Effector CD8-positive, alpha-beta T cell (primary cell): ENCODE measurements around the gene DHRSX.
"Not testable (repeated sequence)": the region's sequence is repeated elsewhere in the genome, so short reads cannot be mapped to it uniquely, and the experiment has no call there.

ENCODE experiments used
- DNase-seq: peaks from one replicate; lab custom pipeline; 2025; lab: John Stamatoyannopoulos, UW

DHRSX gene

DNA sequence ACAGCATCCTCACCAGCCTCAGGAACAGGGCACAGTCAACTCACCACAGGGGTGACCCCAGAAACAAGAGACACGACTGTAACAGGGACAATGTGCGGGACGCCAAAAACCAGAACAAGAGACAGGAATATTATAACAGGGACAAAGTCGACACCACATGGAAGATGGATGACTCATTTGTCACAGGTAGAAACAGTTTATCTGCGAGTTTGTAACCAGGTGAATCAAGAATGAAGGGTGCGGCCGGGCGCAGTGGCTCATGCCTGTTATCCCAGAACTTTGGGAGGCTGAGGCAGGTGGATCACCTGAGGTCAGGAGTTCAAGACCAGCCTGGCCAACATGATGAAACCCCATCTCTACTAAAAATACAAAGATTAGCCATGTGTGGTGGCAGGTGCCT lies 44.7 kb downstream of the DHRSX start:
- DNase-seq = not testable (repeated sequence)

DNA sequence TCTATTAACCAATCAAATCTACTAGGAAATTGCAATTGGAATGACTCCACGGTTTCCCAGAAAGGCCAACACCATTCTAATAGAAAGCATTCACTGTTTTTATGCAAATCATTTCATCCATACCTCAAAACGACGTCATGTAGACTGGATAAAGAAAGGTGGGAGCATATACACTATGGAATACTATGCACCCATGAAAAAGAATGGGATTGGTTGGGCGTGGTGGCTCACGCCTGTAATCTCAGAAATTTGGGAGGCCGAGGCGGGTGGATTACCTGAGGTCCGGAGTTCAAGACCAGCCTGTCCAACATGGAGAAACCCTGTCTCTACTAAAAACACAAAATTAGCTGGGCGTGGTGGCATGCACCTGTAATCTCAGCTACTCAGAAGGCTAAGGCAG lies 46.2 kb downstream of the DHRSX start:
- not testable (repeated sequence) for DNase-seq

DNA sequence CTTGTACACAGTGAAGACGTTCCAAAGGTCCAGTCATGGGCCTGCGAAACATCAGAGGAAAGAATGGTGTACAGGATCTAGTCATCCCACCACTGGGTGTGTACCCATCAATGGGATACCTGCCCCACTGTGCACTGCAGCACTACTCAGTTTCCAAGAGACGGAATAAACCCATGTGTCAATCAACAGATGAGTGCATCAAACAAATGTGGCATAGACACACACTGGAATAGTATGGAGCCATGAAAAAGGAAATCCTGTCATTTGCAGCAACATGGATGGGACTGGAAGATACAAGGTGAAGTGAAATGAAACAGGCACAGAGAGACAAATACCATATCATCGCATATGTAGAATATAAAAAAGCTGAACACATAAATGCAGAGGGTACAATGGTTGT lies 48.0 kb downstream of the DHRSX start:
- no peak for DNase-seq

DNA sequence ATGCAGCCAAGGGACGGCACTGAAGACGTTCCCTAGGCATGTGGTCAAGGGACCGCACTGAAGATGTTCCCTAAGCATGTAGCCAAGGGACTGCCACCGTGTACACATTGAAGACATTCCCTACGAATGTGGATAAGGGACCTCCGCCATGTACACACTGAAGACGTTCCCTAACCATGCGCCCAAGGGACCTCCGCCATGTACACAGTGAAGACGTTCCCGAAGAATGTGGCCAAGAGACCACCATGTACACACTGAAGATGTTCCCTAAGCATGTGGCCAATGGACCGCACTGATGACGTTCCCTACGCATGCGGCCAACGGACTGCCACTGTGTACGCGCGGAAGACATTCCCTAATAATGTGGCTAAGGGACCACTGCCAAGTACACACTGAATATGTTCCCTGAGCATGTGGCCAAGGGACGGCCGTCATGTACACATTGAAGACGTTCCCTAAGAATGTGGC lies 48.4 kb downstream of the DHRSX start:
- no peak for DNase-seq

DNA sequence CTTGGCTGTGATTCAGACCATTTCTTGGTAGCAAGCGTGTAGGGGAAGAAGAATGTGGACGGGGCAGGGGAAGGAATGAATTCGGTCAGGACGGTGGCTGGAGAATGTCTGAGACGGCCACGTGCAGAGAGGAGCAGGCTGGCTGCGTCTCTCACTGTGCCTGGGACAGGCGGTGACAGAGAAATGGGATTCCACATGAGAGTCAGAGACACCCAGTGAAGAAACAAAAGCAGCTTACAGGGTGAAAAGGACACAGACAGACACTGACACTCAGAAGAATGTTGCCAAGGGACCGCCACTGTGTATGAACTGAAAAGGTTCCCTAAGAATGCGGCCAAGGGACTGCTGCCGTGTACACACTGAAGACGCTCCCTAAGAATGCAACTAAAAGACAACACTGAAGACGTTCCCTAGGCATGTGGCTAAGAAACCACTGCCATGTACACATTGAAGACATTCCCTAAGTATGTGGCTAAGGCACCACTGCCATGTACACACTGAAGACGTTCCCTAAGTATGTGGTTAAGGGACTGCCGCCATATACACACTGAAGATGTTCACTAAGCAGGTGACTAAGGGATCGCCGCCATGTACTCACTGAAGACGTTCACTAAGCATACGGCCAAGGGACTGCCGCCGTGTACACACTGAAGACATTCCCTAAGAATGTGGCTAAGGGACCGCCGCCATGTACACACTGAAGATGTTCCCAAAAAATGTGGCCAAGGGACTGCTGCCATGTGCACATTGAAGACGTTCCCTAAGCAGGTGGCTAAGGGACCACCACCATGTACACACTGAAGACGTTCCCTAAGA lies 49.1 kb downstream of the DHRSX start:
- DNase-seq = no peak

DNA sequence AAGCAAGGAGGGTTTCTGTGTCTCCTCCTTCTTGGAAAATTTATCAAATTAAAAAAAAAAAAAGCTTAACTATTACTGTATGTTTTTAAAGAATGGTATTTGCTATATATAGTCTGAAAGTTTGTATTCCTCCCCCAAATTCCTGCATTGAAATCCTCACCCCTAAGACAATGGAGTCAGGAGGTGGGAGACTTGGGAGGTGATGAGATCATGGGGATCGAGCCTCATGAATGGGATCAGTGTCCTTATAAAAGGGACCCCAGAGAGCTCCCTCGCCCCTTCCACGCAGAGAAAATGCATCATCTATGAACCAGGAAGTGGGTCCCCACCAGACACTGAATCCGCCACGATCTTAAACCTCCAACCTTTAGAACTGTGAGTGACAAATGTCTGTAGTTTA lies 50.1 kb downstream of the DHRSX start:
- DNase-seq = no peak

DNA sequence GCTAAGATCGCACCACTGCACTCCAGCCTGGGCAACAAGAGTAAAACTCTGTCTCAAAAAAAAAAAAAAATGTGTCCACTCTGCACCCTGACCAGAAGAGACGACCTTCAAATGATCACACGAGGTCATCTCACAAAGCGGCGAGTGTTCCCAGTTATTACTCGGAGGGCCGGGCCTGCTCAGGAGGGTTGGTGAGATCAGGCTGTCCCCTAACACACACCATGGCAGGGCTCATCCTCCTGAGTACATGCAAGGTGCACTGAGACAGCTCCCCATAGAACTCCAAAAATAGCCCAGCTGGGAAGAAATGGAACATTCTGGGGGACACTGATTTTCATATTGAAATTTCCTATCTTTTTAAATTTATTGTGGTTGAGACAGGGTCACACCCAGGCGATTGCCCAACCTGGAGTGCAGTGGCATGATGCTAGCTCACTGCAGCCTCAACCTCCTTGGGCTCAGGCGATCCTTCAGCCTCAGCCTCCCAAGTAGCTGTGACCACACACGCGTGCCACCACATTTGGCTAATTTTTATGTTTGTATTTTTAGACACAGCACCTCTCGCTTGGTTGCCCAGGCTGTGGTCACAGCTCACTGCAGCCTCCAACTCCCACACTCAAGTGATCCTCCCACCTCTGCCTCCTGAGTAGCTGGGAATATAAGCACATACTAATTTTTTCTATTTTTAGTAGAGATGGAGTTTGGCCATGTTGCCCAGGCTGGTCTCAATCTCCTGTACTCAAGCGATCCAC lies 51.5 kb downstream of the DHRSX start:
- DNase-seq = no peak

DNA sequence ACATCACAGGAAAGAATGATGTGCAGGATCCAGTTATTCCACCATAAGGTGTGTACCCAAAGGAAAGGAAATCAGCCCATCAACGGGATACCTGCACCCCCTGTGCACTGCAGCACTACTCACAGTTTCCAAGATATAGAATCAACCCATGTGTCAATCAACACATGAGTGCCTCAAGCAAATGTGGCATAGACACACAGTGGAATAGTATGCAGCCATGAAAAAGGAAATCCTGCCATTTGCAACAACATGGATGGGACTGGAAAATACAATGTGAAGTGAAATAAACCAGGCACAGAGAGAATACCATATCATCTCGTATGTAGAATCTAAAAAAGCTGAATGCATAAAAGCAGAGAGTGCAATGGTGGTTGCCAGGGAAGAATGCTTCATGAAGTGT lies 53.3 kb downstream of the DHRSX start:
- no peak for DNase-seq

DNA sequence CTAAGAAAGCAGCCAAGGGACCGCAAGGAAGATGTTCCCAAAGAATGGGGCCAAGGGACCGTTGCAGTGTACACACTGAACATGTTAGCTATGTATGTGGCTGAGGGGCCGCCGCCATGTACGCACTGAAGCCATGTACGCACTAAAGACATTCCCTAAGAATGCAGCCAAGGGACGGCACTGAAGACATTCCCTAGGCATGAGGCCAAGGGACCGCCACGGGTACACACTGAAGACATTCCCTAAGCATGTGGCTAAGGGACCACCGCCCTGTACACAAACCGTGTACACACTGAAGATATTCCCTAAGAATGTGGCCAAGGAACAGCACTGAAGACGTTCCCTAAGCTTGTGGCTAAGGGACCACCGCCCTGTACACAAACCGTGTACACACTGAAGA lies 54.0 kb downstream of the DHRSX start:
- no peak for DNase-seq

DNA sequence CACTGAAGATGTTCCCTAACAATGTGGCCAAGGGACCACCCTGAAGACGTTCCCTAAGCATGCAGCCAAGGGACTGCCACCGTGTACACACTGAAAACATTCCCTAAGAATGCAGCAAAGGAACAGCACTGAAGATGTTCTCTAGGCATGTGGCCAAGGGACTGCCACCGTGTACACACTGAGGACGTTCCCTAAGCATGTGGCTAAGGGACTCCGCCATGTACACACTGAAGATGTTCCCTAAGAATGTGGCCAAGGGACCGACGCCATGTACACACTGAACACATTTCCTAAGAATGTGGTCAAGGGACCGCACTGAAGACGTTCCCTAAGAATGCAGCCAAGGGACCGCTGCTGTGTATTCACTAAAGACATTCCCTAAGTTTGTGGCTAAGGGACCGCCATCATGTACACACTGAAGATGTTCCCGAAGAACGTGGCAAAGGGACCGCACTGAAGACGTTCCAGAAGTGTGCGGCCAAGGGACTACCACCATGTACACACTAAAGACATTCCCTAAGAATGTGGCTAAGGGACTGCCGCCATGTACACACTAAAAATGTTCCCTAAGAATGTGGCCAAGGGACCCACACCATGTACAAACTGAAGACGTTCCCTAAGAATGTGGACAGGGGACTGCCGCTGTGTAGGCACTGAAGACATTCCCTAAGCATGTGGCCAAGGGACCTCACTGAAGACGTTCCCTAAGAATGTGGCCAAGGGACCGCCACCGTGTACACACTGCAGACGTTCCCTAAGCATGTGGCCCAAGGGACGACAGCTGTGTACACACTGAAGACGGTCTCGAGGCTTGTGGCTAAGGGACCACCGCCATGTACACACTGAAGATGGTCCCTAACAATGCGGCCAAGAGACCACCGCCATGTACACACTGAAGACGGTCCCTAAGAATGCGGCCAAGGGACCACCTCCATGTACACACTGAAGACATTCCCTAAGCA lies 54.8 kb downstream of the DHRSX start:
- no peak for DNase-seq

DNA sequence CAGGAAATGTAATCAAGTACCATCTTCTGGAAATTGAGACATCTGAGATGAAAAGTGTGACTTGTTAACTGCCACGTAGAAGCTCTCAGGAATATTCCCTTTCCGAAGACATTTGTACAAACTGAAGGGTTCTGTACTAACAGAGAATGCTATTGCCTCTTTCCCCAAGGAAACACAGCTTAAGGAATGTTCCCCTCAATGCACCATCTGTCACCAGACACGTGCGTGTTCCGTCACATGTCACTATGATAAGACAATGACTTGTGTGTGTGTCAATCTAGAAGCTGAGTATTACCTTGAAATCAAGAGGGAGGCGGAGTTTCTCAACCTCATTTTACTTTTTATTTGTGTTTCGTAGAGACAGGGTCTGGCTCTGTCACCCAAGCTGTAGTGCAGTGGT lies 58.1 kb downstream of the DHRSX start:
- DNase-seq = no peak

DNA sequence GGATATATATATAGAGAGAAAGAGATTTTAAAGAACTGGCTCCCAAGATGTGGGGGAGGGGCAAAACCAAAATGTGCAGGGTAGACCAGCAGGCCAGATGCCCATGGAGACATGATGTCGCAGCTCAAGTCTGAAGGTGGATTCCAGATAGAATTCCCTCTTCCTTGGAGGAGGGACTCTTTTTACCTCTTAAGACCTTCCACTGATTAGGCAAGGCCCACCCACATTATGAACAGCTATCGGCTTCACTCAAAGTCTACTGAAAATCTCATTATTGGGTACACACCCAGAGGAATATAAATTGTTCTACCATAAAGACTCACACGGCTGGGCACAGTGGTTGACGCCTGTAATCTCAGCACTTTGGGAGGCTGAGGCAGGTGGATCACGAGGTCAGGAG lies 59.3 kb downstream of the DHRSX start:
- DNase-seq = no peak

DNA sequence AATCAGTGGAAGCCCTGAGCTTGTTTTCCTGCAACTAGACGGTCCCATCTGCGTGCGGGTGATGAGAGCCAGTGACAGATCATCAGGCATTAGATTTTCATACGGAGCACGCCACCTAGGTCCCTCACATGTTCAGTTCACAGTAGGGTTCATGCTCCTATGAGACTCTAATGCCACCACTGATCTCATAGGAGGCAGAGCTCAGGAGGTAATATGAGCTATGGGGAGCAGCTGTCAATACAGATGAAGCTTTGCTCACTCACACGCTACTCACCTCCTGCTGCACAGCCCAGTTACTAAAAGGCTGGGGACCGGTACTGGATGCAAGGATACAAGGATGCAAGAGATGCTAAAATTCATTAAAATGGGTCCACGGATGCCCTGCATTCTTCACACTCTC lies 61.2 kb downstream of the DHRSX start:
- no peak for DNase-seq

DNA sequence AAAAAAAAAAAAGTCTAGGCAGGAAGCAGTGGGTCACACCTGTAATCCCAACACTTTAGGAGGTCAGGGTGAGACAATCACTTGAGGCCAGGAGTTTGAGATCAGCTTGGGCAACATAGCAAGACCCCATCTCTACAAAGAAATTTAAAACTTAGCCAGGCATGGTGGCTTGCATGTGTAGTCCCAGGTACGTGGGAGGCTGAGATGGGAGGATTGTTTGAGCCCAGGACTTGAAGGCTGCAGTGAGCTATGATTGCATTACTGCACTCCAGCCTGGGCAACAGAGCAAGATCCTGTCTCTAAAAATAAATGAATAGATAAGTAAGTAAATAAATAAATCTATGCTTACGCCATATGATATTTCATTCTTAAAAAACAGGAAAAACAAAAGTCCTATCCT lies 65.3 kb downstream of the DHRSX start:
- DNase-seq = no peak

DNA sequence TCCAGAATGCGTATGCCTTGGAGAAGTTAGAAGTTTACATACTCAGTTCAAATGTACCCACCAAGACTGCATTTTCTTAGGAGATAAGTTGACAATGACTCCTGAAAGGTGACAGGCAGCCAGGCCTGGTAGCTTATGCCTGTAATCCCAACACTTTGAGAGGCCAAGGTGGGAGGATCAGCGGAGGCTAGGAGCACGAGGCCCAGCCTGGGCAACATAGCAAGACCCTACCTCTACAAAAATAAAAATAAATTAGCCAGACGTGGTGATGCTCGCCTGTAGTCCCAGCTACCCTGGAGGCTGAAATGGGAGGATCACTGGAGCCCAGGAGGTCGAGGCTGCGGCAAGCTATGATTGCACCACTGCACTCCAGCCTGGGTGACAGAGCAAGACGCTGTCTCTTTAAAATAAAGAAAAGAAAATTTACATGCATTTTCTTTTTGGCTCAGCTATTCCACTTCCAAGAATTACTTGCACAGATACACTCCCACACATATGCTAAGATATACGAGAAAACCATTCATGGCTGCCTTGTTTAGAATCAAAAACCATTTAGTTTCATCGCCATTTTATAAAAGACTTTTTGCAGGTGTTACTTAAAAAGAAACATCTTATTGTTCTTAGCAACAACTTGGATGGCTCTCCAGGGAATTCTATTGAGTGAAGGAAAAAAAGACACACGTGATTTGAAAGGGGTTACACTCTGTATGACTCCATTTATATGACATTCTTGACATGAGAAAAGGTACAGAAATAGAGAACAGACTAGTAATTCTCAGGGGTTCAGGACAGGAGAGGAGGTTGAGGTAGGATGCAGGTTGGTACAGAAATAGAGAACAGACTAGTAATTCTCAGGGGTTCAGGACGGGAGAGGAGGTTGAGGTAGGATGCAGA lies 66.3 kb downstream of the DHRSX start:
- DNase-seq = no peak

DNA sequence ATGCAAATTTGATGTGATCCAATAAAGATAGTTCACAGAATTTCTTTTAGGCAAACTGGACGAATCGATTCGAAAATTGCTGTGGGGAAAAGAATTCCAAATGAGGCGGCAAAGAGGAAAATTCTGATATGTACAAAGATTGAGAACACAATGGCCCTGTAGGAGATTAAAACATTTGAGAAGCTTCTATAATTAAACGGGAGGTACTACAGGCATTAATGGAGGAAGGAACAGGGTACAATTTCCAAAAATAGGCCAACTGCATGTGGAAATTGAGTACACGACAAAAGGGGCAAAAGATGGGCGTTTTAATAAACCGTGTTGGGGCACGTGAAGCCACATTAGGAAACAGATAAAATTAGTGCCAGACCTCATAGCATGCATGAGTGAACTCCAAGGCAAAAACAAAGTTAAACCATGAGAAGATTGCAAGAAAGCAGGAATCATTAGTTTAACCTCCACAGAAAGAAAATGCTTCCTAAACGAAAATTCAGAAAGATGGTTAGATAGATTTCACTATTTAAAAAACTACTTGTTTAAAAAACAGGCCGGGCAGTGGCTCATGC lies 68.4 kb downstream of the DHRSX start:
- no peak for DNase-seq

DNA sequence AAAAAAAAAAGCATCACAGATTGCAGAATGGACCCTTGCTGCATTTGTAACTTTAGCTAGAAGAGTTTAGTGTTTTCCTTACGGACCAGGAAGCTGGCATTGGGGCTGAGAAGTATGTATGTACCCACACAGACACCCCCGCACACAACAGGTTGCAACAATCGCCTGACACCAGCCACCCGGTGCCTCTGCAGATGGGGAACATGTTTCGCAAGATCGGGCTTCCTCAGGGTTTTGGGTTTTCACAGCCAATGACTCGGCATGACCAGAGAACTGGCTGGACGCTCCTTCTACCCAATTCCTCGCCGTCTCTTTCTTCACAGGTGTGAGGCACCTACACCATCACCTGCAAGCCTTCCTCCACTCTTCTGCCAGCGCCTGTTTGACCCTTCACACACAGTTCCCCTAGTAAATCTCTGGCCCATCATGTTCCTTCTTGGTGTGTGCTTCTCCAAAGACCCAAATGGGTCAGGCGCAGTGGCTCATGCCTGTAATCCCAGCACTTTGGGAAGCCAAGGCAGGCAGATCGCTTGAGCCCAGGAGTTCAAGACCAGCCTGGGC lies 70.4 kb downstream of the DHRSX start:
- DNase-seq = no peak

DNA sequence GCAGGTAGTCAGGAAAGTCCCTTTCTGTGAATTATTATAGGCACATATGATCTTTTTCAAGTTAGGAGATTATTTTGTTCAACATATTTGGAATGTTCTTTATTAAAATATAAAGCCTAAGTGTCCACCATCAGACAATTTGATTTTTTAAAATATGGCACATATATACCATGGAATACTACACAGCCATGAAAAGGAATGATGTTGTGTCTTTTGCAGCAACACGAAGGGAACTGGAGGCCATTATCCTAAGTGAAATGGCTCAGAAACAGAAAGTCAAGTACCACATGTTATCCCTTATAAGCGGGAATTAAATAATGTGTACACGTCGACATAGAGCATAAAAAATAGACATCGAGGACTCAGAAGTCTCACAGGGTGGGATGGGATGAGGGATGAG lies 73.0 kb downstream of the DHRSX start:
- no peak for DNase-seq

DNA sequence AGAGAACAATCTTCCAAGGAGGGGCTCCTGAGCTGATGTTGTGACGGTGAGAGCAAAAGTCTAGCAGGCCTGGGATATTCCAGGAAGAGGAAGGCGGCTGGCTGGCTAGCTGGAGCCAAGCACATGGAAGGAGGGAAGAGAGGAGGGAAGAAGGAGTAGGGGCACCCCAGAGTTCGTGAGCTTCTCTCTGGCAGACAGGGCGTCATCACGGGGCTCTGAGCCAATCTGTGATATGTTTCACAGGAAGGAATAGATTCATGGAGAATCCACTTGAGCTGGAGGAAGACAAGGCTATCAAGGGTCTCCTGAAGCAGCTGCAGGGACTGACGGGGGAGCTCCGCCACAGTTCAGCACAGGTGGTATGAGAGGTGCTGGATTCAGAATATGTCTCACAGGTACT lies 73.6 kb downstream of the DHRSX start:
- DNase-seq = no peak

DNA sequence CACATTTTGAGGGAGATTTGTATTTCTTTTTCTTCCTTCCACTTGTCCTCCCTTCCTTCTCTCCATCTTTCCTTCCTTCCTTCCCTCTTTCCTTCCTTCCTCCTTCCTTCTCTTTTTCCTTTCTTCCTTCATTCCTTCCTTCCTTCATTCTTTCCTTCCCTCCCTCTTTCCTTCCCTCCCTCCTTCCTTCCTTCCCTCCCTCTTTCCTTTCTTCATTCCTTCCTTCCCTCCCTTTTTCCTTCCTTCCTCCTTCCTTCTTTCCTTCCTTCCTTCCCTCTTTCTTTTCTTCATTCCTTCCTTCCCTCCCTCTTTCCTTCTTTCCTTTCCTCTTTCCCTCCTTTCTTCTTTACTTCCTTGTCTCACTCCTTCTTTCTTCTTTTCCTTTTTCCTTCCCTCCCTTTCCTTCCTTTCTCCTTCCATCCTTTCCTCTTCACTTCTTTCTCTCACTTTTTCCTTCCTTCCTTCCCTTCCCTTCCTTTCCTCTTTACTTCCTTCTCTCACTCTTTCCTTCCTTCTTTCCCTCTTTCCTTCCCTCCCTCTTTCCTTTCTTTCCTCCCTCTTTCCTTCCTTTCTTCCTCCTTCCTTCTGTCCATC lies 74.4 kb downstream of the DHRSX start:
- DNase-seq = no peak
